GM21786 (cell line): ENCODE results near the gene RAMP3.
"Not testable (repeated sequence)": the region's sequence is repeated elsewhere in the genome, so short reads cannot be mapped to it uniquely, and the experiment has no call there.

Experiments used
- ATAC-seq: cut with Tn5 transposase; IDR thresholded peaks from one replicate; pipeline ENCODE4 v1.9.1; 2021; ENCODE audit not compliant: unreplicated experiment

The RAMP3 gene

DNA sequence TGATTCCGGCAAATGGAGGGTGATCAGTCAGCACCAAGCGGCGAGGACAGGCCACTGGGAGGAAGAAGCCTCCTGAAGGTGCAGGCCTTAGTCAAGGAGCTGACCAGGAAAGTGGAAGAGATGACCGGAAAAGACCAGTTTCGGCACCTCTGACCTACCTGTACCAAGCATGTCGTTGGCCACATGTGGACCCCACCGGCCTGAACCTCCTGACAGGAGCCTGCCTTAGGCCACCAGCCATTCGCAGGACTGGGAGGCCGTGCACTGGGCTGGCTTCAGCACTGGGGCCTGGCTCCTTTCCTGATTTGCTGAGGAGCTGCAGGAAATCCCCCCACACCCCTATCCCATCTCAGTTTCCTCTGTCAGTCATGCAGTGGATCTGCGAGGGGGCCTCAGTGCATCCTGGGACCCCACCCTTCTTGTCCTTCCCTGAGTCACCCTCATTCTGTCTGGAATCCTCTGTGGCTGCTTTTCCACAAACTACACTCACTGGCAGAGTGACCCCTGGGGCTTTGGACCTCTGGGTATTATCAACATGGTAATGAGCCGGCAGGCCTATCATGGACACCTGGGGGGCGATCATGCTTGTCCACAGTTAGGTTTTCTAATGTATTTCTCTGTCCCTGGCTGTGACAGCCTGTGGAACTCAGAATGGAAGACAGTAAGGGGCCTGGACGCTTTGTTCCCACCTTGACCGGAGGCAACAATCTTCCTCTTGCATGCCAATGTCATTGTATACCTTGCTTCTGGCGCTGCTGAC is 33.0 kb downstream of the RAMP3 start:
- ATAC-seq: no peak

GRCh38 chr7:45191396-45191795 is 33.8 kb downstream of the RAMP3 start:
- no peak for ATAC-seq

DNA sequence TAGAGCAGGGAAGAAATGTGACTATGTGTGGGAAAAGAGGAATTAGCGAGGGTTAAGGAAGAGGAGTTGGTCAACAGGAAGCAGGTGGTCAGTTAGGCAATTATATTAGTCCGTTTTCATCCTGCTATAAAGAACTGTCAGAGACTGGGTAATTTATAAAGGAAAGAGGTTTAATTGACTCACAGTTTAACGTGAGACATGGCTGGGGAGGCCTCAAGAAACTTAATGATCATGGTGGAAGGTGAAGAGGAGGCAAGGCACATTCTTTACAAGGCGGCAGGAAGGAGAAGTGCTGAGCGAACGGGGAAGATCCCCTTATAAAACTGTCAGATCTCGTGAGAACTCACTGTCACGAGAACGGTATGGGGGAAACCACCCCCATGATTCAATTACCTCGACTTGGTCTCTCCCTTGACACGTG is 35.0 kb downstream of the RAMP3 start:
- ATAC-seq: no peak

DNA sequence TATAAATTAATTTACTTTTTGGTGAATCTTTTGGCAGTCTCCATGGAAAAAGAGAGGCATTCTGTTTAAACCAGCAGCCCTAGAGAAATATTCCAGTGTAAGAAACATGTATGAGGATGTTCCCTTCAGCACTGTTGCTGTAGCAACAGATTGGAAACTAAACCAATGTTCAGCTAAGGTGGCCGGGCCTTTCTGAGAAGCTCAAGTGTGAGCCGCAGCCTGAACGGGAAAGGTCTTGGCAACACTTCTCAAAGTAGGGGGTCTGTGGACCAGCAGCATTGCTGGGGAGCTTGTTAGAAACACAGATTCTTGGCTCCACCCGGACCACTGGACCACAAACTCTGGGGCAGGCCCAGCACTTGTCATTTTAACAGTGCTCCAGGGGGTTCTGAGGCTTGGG is 36.2 kb downstream of the RAMP3 start:
- no peak for ATAC-seq

DNA sequence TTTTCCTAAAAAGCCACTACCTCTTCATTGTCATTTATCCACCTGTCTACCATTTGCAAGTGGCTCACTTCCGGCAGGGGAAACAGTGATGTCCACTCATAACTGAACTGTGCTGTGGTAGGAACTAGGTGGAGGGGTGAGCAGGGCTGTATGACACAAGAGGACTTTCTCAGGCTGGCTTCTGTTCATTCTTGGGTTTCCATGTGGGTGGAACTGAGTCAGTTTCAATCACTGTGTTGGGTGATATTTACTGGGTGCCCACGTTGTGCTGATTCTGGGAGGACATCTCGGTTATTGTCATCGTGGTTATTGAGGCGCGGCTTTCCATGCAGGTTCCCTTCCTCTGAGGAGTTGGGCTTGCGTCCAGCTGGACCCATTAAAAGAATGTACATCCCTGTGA is 38.8 kb downstream of the RAMP3 start:
- ATAC-seq: no peak

GRCh38 chr7:45197461-45197860 is 39.9 kb downstream of the RAMP3 start:
- no peak for ATAC-seq

GRCh38 chr7:45198986-45199385 is 41.4 kb downstream of the RAMP3 start:
- no peak for ATAC-seq

- no peak for ATAC-seq
Observed at GRCh38 chr7:45199506-45199905, 41.9 kb downstream of the RAMP3 start.

GRCh38 chr7:45202625-45203024 is 45.0 kb downstream of the RAMP3 start:
- no peak for ATAC-seq

GRCh38 chr7:45203036-45203435 is 45.4 kb downstream of the RAMP3 start:
- ATAC-seq: no peak

DNA sequence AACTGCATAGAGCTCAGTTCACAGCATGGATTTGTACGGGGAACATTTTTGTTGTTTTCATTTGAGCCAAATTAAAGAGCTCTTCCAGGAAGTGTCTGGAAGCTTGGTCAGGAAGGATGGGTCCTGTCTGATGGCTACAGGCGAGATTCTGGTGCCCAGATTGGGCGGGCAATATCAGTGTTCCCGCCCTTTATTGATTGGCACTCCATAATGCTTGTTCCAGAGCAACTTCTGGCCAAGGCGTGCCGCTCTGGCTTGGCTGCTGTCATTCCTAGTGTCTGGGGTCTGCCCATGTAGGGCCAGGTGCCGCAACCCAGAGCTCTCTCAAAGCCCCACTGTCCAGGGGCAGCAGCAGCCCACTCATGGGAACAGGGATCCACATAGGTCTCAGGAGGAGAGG is 45.9 kb downstream of the RAMP3 start:
- ATAC-seq: no peak

GRCh38 chr7:45203936-45204445 is 46.4 kb downstream of the RAMP3 start:
- ATAC-seq: peak; percentile 96

DNA sequence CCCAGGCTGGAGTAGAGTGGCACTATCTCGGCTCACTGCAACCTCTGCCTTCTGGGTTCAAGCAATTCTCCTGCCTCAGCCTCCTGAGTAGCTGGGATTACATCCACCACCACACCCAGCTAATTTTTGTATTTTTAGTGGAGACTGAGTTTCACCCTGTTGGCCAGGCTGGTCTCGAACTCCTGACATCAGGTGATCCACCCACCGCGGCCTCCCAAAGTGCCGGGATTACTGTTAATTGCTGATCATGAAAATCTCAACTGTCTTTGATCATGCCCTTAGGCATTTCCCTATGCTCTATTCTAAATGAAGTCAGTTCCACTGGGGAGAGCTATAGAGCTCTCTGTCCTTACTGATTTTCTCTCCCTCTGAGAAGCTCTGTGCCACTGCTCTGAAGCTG is 48.7 kb downstream of the RAMP3 start:
- not testable (repeated sequence) for ATAC-seq

GRCh38 chr7:45209909-45210308 is 52.3 kb downstream of the RAMP3 start:
- not testable (repeated sequence) for ATAC-seq

GRCh38 chr7:45211066-45211465 is 53.5 kb downstream of the RAMP3 start:
- no peak for ATAC-seq

GRCh38 chr7:45211958-45212357 is 54.4 kb downstream of the RAMP3 start:
- no peak for ATAC-seq

- ATAC-seq: no peak
Observed at GRCh38 chr7:45212606-45213005, 55.0 kb downstream of the RAMP3 start.

- no peak for ATAC-seq
Observed at GRCh38 chr7:45215601-45216062, 58.0 kb downstream of the RAMP3 start.

- ATAC-seq: no peak
Observed at GRCh38 chr7:45216181-45216580, 58.6 kb downstream of the RAMP3 start.

GRCh38 chr7:45216622-45217165 is 59.1 kb downstream of the RAMP3 start:
- no peak for ATAC-seq

DNA sequence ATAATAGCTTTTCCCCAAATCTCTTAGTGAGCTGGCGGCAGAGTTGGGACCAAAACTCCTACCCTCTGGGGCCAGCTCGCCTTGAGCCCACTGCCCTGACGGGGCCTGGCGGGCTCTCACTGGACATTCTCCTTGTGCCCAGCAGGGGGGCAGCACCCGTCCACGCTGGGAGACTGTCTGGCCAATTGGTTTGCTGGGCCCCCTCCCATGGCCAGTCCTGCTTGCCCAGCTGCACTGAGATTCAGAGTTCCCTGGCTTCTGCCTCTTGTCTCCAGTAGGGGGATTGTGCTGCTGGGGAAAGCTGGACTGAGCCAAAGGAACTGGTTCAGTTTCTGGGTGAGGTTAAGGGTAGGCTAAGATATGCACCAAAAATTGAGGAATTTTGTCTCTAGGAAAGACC is 59.8 kb downstream of the RAMP3 start:
- no peak for ATAC-seq

- no peak for ATAC-seq
Observed at GRCh38 chr7:45219130-45219529, 61.5 kb downstream of the RAMP3 start.
